NCI-H345 treated with DMSO at 0.1 percent for 48 hours (cell line): ENCODE results near the gene PHF24.
A peak's percentile ranks its signal among the peaks of the same experiment; 100 is the strongest.

Experiments used
- DNase-seq: peaks from one replicate; lab custom pipeline; 2025; ENCODE audit not compliant: unreplicated experiment; lab: John Stamatoyannopoulos, UW

The PHF24 gene

DNA sequence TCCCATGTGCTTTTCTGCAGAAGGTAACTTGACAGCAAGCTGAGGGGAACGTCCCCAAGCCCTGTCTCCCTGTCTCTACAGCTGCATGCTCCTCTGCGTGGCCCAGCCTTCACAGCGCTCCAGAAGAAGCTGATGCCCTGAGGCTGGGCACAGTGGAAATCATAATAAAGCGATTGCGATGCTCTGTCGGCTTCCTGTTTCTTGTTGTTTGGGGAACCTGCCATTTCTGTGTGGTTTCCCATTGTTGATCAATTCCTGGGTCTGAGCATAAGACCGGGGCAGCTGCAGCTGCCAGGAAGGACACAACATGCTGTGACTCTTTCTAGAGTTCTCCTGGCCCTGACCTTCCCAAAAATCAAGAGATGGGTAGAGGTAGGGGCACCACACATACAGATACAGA lies 24.3 kb downstream of the PHF24 start:
- no peak for DNase-seq

GRCh38 chr9:34983209-34983608 lies 25.1 kb downstream of the PHF24 start:
- DNase-seq = no peak

- DNase-seq = no peak
These were observed 26.0 kb downstream of the PHF24 start for GRCh38 chr9:34984049-34984448.

- peak; percentile 38 for DNase-seq
These were observed 27.3 kb downstream of the PHF24 start for GRCh38 chr9:34985311-34985899.

DNA sequence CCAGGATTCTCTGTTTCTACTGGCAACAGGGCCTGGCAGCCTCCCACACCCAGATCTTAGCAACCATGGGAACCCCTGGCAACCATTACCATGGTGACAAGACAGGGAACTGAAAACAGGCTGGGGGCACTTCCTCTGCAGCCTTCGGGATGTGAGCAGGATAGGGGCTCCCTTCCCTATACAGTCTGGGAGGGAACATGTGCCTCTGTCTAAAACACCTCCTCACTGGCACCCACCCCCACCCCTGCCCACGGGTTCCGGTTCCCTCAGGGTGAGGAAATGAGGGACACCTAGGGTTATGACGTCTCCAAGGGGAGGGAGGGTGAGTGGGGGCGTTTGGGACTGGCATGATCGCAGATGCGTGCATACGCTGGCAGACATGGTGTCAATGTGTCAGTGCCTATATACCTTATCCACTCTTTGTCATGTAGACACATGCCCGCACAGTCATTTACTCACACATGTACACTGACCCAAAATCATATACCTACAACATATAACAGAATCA lies 28.5 kb downstream of the PHF24 start:
- peak; percentile 22 for DNase-seq

DNA sequence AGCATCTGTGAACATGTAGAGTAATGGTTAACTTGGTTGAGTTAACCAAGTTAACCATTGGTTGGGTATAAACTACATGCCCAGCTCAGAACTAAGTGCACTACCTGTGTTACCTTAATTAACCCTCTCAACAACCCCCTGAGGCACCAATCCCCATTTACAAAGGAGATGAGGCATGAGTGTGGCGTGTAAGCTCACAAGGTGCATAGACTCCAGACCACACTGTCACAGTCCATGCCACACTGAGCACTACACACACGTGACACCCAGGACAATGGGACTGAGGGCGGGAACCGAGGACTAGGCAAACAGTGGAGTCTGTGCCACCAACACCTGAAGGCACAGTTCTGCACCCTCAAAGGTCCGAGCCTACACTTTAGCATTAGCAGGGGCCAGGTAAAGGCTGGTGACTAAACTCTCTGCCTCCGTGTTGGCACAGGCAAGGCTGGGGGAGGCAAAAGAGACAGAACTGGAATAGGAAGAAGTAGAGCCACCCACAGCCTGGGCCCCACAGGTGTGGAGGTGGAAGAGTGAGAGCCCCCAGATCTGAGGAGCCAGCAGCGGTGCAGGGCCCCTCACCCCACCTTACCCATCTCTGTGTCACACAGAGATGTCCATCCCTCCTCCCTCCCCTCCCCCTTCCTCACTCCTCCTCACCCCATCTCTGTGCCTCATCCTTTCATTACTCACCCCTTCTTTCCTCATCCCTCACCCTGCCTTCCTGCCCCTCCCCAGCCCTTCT lies 29.2 kb downstream of the PHF24 start:
- DNase-seq = peak; percentile 45

- DNase-seq = no peak
These were observed 30.3 kb downstream of the PHF24 start for GRCh38 chr9:34988218-34989002.

DNA sequence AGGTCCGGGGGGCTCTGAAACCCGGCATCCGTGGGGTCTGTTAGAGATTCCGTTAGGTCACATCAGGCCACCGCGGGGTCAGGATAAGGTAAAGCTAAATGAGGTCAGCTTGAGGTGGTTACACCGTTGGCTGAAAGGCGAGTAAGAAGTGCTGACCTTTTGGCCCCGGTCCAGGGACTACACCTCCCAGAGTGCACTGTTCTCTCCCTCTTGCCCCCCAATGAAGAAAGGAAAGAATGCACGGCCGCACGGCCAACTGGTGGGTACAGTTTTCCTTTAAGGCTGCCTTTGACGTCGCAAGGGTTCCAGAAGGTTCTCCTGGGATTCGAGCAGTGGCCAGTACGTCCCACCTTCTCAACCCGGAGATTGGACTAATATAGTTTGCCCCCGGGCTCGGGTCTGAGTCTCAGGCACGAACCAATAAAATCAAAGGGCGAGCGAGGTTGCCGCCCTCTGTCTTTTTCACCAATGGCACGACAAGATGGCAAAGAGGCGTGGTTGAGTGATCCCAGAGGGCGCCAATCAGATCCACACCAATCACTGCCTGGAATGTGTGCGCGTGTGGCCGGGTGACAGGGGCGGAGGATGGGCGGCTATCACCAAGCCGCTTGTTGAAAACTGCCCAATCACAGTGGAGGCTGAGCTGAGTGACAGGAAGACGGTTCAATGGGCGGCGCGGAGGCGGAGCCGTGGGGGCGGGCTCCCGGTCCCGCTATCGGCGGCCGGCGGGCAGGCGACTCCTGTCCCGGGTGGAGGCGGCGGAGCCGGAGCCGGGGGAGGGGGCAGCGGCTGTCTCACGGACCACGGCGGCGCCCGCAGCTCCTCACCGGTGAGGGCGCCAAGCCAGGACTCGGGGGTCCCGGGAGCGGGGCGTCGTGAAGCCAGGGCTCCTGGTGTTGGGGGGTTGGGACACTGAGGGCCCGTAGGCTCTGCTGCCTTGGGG lies 31.2 kb downstream of the PHF24 start, which contains the start of gene DNAJB5:
Gene DNAJB5 (plus strand): TSS at position 743 of the 943 bp plus-strand sequence. CDS start 886 bp downstream, outside the sequence.
- peak; percentile 99 for DNase-seq

DNA sequence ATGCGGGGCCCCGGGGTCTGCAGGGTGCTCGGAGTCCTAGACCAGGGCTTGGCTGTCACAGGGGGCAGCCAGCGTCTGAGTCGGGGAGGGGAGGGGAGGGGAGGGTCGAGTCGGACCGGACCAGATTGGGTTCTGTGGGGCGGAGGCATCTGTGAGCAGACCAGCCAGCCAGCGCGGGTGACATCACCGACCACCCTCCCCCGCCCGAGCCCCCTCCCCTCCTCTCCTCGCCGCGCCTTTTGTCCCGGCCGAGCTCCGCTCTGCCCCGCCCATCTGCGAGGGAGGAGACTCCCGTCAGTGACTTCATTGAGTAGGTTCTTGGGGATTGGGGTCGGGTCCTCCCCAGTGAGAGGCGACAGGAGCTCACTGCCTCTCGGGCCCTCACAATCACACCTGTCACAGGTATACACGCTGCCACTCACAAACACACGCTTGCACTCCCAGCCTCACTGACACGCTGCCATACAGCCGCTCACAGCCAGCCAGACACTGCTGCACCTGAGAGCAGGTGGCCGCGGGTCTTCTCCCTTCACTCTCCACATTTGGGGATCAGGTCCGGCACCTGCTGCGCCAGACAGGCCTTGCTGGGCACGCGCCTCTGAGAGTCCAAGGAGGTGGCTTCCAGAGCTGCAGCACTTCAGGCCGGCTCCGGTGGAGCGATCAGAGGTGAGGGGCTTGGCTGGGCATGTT lies 32.0 kb downstream of the PHF24 start:
- DNase-seq = peak; percentile 26

- no peak for DNase-seq
These were observed 33.0 kb downstream of the PHF24 start for GRCh38 chr9:34990908-34991606.

DNA sequence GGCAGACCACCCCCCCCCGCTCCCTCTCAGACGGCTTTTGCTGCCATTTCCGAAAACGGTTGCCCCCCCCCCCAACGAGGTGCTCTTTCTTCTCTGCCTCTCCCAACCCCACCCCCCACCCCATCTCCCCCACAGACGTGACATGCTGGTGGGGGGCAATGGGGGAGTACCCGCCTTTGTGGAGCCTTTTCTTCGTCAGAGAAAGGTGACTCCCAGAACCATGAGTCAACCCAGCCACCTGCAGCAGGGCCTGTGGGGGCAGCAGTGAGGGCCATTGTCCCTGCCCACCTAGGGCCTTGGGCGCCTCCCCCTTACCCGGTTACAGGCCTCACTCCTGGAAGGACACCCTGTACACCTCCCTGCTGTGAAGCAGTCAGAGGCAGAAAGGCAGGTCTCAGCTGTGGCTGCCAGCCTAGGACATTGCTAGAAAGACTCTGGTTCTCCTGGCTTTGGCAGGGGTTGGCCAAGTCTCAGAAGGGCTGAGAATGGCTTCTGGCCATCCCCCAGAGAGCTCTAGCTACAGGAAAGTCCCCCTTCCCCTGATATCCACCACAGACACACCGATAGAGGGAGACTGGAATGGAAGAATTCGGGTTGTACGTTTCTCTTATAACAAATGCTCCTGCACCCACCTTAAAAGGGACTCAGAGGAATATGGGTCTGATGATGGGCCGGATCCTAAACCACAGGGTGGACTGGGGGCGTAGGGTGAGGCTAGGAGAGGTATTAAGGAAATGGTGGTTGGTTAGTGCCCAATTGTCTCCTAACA lies 33.7 kb downstream of the PHF24 start:
- DNase-seq = no peak

GRCh38 chr9:34992376-34992951 lies 34.4 kb downstream of the PHF24 start:
- DNase-seq = no peak

DNA sequence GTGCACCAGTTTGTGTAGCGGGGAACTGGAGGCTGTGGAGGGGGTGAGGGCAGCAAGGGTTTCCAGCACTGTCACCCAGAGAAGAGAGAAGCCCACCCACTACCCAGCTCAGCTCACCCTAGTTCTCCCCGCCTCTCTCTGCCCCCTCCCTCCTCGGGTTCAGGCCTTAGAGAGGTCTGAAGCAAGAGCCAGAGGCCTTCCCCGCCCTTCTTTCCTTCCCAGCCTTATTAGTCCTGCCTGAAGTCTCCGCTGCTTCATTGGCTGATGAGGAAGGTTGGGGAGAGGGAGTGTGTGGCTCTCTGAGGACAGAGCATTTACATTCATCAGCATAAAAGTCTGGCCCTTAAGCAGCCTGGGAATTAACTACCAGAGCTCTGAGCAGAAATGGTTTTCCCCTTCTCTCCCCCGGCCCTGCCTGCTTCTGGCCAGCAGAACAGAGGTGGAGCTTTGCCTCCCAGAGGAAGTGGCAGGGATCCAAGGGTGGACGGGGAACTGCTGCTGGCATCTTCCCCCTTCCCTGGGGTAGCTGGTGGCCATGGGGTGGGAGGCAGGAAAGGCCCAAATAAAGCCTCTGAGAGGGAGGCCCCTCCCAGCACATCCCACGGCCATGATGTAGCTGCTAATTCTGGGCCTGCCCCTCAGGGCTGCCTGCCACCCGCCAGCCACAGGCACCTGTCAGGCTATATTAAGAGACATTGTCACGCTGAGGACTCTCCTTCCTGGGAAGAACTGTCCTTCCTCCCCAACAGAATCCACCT lies 35.6 kb downstream of the PHF24 start:
- no peak for DNase-seq

- DNase-seq = peak; percentile 23
These were observed 36.3 kb downstream of the PHF24 start for GRCh38 chr9:34994260-34994899.

- no peak for DNase-seq
These were observed 37.0 kb downstream of the PHF24 start for GRCh38 chr9:34994900-34995669.

DNA sequence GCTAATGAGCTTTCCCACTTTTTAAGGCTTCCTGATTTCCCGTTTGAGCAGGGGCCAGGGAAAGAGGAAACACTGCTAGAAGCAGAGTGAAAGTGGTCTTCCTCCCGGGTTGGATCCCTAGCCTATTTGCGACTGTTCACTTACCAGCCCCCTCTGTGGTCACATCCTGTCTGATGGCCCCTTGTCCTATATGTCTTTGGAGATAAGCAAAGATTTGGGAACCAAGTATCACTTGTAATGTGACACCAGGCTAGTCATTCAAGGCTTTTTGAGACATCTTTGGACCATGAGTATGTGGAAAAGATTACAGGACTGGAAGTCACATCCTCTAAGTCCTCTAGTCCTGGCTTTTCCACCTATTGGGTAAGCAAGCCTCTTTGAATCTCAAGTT lies 37.6 kb downstream of the PHF24 start:
- no peak for DNase-seq
